HG02642 (cell line): ENCODE data around the gene FAXDC2.
"Not testable (repeated sequence)": the region's sequence is repeated elsewhere in the genome, so short reads cannot be mapped to it uniquely, and the experiment has no call there.

Source experiments
- ATAC-seq: cut with Tn5 transposase; IDR thresholded peaks from one replicate; pipeline ENCODE4 v1.9.1; 2021; ENCODE audit warnings: mild to moderate bottlenecking; ENCODE audit not compliant: unreplicated experiment, poor library complexity

The FAXDC2 gene

GRCh38 chr5:154862766-154863165, 12.4 kb upstream of the FAXDC2 start:
- no peak for ATAC-seq

DNA sequence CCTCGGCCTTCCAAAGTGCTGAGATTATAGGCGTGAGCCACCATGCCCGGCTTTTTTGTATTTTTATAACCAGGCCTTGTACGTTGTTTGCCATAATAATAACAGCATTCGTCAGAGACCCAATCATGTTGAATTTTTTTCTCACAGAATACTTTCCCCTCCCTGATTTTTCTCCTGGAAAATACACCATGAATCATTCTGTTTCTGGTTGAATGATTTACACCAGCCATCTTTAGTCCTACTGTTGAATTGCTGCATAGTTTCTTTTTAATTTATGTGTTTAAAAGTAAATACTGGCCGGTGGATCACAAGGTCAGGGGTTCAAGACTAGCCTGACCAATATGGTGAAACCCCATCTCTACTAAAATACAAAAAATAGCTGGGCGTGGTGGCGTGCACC, 11.5 kb upstream of the FAXDC2 start:
- no peak for ATAC-seq

- no peak for ATAC-seq
Observed at GRCh38 chr5:154860765-154861164, 10.4 kb upstream of the FAXDC2 start.

- no peak for ATAC-seq
Observed at GRCh38 chr5:154860123-154860522, 9.7 kb upstream of the FAXDC2 start.

GRCh38 chr5:154858972-154859871, 8.8 kb upstream of the FAXDC2 start:
- ATAC-seq: no peak

DNA sequence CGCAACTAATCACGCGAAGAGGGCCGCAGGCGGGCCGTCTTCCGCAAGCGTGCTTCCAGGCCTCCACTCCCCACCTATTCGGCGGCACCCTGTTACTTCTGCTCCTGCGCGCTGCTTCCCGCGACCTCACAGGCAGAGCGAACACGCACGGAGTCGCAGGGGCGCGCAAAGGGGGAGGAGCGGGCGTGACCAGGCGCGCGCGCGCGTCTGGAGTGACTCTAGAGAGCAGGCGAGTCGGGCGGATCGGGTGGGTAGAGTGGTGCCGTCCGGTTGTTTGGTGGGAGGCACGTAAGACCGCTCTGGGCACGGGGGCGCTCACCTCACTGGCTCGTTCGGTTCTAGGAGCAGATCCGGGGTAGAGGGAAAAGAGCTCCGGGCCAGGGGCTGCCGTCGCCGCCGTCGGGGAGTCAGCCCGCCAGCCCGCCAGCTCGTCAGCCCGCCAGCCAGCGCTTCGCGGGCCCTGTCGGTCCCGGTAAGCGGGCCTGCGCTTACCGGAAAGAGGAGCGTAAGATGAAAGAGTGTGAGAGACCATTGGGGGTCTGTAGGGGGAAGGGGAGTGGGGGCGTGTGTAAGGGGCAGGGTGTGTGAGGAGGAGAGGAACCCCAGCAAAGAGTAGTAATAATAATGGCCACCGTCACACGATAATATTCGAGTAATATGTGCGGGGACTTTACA, 8.0 kb upstream of the FAXDC2 start, which contains the start of gene CNOT8:
CNOT8 (plus strand) TSS at position 331 of the 675 bp plus-strand sequence. CDS start 4,652 bp downstream, outside the sequence.
- peak; percentile 85 for ATAC-seq

DNA sequence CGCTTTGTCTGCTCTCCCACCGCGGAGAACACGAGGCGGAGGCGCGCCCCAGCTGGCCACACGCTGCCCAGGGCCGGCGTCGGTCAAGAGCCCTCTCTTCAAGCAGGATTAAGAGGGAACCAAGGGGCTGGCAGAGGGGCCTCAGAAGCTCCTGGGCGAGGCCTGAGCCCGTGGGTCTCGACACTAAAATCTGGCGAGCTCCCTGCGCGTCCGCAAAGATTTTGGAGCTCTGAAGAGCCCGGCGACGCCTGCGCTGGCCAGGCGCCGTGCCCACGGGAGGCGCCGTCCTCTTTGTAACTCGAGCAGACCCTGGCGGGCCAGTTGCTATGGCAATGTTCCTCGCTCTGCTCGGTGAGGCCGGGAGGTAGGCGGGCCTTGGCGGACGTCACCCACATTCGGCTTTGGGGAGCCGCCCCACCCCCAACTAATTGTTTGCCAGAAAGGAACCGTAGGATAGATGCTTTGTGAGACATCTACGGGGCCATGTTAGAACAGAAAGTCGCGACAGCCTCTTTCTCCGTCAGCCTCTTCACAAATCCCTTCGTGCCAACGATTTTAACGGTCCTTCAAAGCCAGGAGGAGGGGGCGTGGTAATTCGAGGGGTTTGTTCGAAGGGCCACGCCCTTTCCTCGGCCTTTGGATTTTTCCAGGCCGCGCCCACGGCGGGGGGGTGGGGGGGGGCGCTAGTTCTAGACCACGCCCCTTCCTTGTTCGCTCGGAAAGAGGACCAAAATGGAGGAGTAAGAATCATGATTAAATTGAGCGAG, 7.3 kb upstream of the FAXDC2 start:
- ATAC-seq: peak; percentile 66

GRCh38 chr5:154851351-154851750, 948 bp upstream of the FAXDC2 start:
- ATAC-seq: no peak

GRCh38 chr5:154849791-154850201, 607 bp downstream of the FAXDC2 start:
- no peak for ATAC-seq

DNA sequence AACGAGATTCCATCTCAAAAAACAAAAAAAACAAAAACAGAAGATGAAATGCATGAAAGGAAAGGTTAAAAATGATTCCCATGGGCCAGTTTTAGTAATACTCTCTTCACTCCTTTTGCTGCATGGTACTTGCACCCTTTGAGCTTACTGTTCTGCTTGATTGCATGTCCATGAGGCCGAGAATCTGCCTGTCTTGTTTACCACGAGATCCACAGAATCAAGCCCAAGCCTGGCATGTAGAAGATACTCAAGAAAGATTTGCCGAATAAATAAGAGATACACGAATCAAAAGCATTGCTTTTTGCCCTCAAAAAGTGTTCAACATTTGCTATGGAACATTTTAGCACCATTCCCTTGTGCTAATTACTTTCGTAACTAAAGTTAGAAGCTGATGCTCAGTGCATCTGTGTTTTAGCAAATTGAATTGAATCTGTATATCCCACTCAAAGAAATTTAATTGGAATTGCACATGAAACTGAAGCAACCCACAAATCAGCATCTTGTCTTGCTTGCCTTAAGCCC, 1.1 kb downstream of the FAXDC2 start:
- no peak for ATAC-seq

GRCh38 chr5:154844809-154845208, 5.6 kb downstream of the FAXDC2 start:
- ATAC-seq: no peak

GRCh38 chr5:154842689-154843530, 7.5 kb downstream of the FAXDC2 start:
- no peak for ATAC-seq

- no peak for ATAC-seq
Observed at GRCh38 chr5:154841273-154841661, 9.1 kb downstream of the FAXDC2 start.

DNA sequence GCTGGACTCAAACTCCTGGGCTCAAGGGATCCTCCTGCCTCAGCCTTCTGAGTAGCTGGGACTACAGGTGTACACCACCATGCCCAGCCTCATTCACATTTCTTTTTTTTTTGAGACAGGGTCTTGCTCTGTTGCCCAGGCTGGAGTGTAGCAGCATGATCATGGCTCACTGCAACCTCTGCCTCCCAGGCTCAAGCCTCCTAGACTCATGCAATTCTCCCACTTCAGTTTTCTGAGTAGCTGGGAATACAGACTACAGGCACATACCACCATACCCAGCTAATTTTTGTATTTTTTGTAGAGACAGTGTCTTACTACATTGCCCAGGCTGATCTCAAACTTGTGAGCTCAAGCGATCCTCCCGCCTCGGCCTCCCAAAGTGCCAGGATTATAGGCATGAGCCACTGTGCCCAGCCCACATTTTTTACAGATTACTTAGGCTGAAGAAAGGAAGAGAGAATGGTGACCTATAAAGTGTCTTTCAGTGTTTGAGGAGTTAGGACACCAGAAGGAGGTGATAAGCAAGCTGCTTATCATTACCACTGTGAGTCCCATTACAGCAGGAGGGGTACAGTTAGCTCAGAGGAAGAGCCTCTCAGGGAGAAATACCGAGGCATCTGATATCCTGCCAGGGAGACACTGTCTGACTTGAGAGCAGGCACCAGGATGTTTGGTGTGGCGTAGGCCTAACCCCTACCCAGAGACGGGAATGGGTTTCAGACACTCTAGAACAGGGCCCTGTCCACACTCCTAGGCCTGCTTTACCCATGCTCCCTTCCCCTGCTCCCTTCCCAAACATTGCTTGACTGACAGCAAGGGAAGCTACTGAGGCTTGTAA, 9.7 kb downstream of the FAXDC2 start:
- ATAC-seq: no peak

GRCh38 chr5:154837009-154837901, 13.1 kb downstream of the FAXDC2 start:
- no peak for ATAC-seq

GRCh38 chr5:154836225-154836624, 14.2 kb downstream of the FAXDC2 start:
- ATAC-seq: no peak

DNA sequence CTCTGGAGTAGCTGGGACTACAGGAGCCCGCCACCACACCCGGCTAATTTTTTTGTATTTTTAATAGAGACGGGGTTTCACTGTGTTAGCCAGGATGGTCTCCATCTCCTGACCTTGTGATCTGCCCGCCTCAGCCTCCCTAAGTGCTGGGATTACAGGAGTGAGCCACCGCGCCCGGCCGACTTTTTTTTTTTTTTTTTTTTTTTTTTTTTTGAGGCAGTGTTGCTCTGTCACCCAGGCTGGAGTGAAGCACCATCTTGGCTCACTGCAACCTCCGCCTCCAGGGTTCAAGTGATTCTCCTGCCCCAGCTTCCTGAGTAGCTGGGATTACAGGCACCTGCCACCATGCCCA, 14.7 kb downstream of the FAXDC2 start:
- ATAC-seq: not testable (repeated sequence)

GRCh38 chr5:154834053-154834452, 16.4 kb downstream of the FAXDC2 start:
- ATAC-seq: no peak
